ENCODE results near the gene OR9Q1. TPM values are rescaled to one million over a fixed set of nuclear protein-coding genes. Genes with fewer than 3 reads are reported as not detected.

OR9Q1 gene
- total and polyA plus RNA-seq, 2 of the 8 experiments (the other 6 are each of a cell fraction or from before 2014, with no cell fraction given), result not detected

DNA sequence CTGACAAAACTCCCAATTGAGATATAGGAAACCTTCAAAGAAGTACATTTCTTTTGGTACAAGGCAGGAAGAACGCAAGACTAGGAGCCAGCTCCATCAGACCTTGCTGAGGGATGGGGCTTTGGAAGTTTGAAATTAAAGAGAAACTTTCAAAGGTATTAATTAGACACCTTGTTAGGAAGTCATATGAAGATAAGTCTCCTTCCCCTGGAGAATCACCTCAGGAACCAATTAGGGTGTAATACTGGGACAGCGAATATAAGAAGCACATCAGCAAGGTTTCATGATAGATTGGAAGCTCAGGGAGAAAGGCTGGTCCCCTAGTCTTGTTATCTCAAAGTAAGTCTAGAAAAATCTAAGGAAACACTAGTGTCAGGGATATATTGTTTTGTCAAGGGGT, 165.1 kb downstream of the OR9Q1 start, which contains the start of gene OR9Q2:
Gene OR9Q2 (plus strand): TSS at position 301 of the 400 bp plus-strand sequence. CDS start 1,421 bp downstream, outside the sequence.
- Histone ChIP-seq H3K4ac (replicated peaks; ENCODE audit: insufficient read length, low read depth, low read length) (no peak within 1 kb of the TSS), H4K8ac (ENCODE audit: extremely low read depth, insufficient read depth, low read length) (no peak within 1 kb of the TSS), H2BK120ac (replicated peaks; ENCODE audit: low read depth, low read length) (no peak within 1 kb of the TSS), H4K20me1 (replicated peaks in 1 of 2; ENCODE audit: control insufficient read depth in 1 of 2, insufficient read depth in 2 of 2, low read length in 2 of 2) (no peaks in the 10 kb centered on the region), H3K23ac (ENCODE audit: insufficient read length) (no peak within 1 kb of the TSS), H2BK20ac (ENCODE audit: low read length) (no peak within 1 kb of the TSS), H3K56ac (replicated peaks; ENCODE audit: insufficient read length, low read depth, low read length) (no peak within 1 kb of the TSS), H4K91ac (replicated peaks; ENCODE audit: insufficient read length, low read length) (no peak within 1 kb of the TSS), H3K27ac (ENCODE audit: low read depth, low read length) (no peak within 1 kb of the TSS), H2BK12ac (ENCODE audit: low read depth, low read length) (no peak within 1 kb of the TSS), H3K27me3 (replicated peaks in 1 of 4; ENCODE audit: control insufficient read depth in 3 of 4, extremely low read depth in 1 of 4, insufficient read depth in 3 of 4, low read length in 3 of 4) (no peaks in the 10 kb centered on the region), H4K5ac (ENCODE audit: insufficient read length, low read depth, low read length) (no peak within 1 kb of the TSS), H2AK5ac (ENCODE audit: low read depth, low read length) (no peak within 1 kb of the TSS), H2BK15ac (ENCODE audit: low read length) (no peak within 1 kb of the TSS), H3K79me2 (ENCODE audit: control insufficient read depth in 1 of 2, insufficient read depth in 2 of 2, low read length in 2 of 2) (no peaks in the 10 kb centered on the region), H3K4me1 (replicated peaks in 1 of 4; ENCODE audit: control insufficient read depth in 3 of 4, insufficient read depth in 4 of 4, low read length in 3 of 4) (no peaks in the 10 kb centered on the region), H3K36me3 (ENCODE audit: control insufficient read depth in 2 of 4, insufficient read depth in 4 of 4, low read length in 3 of 4) (no peaks in the 10 kb centered on the region), H3K23me2 (ENCODE audit: low read depth, low read length) (no peaks in the 10 kb centered on the region), H2BK5ac (ENCODE audit: low read depth, low read length) (no peak within 1 kb of the TSS), H3K9ac (replicated peaks in 1 of 4; ENCODE audit: extremely low read depth in 1 of 4, low read depth in 3 of 4, low read length in 3 of 4) (no peak within 1 kb of the TSS), H3K14ac (ENCODE audit: insufficient read length) (no peak within 1 kb of the TSS), H3K9me3 (ENCODE audit: insufficient read depth in 2 of 2, low read depth in 1 of 2, low read length in 1 of 2) (peaks cover 0 to 20% of the 10 kb centered on the region in 2 experiments; a peak in 2 of 4 replicates), H3K18ac (ENCODE audit: extremely low read depth, low read length) (no peak within 1 kb of the TSS), H3K79me1 (ENCODE audit: low read depth, low read length) (no peaks in the 10 kb centered on the region), H3K4me2 (ENCODE audit: insufficient read depth in 1 of 2, low read depth in 2 of 2, low read length in 2 of 2) (no peak within 1 kb of the TSS), H3K4me3 (ENCODE audit: extremely low read depth in 1 of 4, insufficient read depth in 2 of 4, low read depth in 3 of 4, low read length in 4 of 4) (no peak within 1 kb of the TSS), H2AFZ (ENCODE audit: low read length) (no peak within 1 kb of the TSS)
- FAIRE-seq (no peak), DNase-seq (ENCODE audit: low read depth in 1 of 2, low spot score in 2 of 2) (no peak)
- ChIA-PET CTCF (ENCODE audit: partially characterized antibody) (no interaction called here), POLR2A (ENCODE audit: partially characterized antibody) (no interaction called here)
- WGBS, 2 experiments (ENCODE audit: extremely low coverage in 1 of 2, insufficient coverage in 1 of 2, insufficient read length in 1 of 2, insufficient replicate concordance in 2 of 2, low coverage in 1 of 2, low lambda C conversion rate in 2 of 2, missing lambda C conversion rate in 1 of 2), result 77% methylated on average over 2 of the region's 2 CpGs; no CpG with 5 or more reads in 1 of the 2 experiments
- TF ChIP-seq, protein P1, sequence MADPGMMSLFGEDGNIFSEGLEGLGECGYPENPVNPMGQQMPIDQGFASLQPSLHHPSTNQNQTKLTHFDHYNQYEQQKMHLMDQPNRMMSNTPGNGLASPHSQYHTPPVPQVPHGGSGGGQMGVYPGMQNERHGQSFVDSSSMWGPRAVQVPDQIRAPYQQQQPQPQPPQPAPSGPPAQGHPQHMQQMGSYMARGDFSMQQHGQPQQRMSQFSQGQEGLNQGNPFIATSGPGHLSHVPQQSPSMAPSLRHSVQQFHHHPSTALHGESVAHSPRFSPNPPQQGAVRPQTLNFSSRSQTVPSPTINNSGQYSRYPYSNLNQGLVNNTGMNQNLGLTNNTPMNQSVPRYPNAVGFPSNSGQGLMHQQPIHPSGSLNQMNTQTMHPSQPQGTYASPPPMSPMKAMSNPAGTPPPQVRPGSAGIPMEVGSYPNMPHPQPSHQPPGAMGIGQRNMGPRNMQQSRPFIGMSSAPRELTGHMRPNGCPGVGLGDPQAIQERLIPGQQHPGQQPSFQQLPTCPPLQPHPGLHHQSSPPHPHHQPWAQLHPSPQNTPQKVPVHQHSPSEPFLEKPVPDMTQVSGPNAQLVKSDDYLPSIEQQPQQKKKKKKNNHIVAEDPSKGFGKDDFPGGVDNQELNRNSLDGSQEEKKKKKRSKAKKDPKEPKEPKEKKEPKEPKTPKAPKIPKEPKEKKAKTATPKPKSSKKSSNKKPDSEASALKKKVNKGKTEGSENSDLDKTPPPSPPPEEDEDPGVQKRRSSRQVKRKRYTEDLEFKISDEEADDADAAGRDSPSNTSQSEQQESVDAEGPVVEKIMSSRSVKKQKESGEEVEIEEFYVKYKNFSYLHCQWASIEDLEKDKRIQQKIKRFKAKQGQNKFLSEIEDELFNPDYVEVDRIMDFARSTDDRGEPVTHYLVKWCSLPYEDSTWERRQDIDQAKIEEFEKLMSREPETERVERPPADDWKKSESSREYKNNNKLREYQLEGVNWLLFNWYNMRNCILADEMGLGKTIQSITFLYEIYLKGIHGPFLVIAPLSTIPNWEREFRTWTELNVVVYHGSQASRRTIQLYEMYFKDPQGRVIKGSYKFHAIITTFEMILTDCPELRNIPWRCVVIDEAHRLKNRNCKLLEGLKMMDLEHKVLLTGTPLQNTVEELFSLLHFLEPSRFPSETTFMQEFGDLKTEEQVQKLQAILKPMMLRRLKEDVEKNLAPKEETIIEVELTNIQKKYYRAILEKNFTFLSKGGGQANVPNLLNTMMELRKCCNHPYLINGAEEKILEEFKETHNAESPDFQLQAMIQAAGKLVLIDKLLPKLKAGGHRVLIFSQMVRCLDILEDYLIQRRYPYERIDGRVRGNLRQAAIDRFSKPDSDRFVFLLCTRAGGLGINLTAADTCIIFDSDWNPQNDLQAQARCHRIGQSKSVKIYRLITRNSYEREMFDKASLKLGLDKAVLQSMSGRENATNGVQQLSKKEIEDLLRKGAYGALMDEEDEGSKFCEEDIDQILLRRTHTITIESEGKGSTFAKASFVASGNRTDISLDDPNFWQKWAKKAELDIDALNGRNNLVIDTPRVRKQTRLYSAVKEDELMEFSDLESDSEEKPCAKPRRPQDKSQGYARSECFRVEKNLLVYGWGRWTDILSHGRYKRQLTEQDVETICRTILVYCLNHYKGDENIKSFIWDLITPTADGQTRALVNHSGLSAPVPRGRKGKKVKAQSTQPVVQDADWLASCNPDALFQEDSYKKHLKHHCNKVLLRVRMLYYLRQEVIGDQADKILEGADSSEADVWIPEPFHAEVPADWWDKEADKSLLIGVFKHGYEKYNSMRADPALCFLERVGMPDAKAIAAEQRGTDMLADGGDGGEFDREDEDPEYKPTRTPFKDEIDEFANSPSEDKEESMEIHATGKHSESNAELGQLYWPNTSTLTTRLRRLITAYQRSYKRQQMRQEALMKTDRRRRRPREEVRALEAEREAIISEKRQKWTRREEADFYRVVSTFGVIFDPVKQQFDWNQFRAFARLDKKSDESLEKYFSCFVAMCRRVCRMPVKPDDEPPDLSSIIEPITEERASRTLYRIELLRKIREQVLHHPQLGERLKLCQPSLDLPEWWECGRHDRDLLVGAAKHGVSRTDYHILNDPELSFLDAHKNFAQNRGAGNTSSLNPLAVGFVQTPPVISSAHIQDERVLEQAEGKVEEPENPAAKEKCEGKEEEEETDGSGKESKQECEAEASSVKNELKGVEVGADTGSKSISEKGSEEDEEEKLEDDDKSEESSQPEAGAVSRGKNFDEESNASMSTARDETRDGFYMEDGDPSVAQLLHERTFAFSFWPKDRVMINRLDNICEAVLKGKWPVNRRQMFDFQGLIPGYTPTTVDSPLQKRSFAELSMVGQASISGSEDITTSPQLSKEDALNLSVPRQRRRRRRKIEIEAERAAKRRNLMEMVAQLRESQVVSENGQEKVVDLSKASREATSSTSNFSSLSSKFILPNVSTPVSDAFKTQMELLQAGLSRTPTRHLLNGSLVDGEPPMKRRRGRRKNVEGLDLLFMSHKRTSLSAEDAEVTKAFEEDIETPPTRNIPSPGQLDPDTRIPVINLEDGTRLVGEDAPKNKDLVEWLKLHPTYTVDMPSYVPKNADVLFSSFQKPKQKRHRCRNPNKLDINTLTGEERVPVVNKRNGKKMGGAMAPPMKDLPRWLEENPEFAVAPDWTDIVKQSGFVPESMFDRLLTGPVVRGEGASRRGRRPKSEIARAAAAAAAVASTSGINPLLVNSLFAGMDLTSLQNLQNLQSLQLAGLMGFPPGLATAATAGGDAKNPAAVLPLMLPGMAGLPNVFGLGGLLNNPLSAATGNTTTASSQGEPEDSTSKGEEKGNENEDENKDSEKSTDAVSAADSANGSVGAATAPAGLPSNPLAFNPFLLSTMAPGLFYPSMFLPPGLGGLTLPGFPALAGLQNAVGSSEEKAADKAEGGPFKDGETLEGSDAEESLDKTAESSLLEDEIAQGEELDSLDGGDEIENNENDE (IDR thresholded peaks at IDR 0.05; ENCODE audit: insufficient replicate concordance, low read length), result no peak
